AG04449 (cell line): ENCODE data around the gene CCDC154.
"Not testable (repeated sequence)": the region's sequence is repeated elsewhere in the genome, so short reads cannot be mapped to it uniquely, and the experiment has no call there.

Experiments
- CTCF ChIA-PET: fragments of 350-600 bp; formaldehyde crosslinking; extraction: SDS; loops from one replicate; lab custom pipeline; 2021; ENCODE audit warnings: antibody characterized with exemption; lab: Yijun Ruan, JAX
- POLR2A ChIA-PET: fragments of 400-600, 350-600 bp; formaldehyde crosslinking; extraction: SDS; loops from one replicate; lab custom pipeline; 2020; ENCODE audit warnings: antibody characterized with exemption, inconsistent platforms; lab: Yijun Ruan, JAX
- DNase-seq: peaks from one replicate; pipeline ENCODE4 v3.0.0-alpha.2; 2010; ENCODE audit warnings: low read depth, low spot score
- H3K4me3 ChIP-seq: 2 replicates; pipeline ENCODE4 v1.5.1; 2011; ENCODE audit warnings: low read depth, mild to moderate bottlenecking, control low read depth, low read length
- CTCF ChIP-seq: IDR thresholded peaks from one replicate; pipeline ENCODE4 v1.5.1; 2011; ENCODE audit warnings: mild to moderate bottlenecking, moderate library complexity, low read length, control low read depth, inconsistent platforms; ENCODE audit not compliant: insufficient read depth; ENCODE audit errors: missing control alignments

CCDC154 gene

DNA sequence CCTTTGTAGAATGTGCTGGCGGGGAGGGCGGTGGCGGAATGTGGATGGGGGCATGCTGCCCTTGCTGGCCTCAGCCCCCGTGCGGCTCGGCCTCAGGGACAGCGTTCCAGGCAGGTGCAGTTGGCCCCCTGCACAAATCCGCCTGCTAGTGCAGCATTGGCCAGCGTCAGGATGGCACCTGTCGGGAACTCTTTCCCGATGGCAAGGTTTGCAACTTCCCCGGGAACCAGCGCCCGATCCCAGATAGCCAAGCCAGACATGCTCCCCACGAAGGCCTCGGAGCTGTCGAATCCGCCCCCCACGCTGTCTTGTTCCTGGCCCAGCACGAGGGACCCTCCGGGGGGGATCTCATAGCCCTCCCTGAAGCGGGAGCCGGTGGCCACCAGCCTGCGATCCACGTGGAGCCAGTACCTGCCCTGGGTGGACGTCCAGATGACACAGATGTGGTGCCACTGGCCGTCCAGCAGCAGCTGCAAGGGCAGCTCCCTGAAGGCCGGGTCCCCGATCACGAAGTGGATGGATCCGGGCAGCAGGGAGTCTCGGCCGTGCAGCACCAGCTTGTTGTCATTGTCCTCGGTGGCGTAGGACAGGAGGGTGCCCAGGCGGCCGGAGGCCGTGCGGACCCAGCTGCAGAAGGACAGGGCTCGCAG is 41.6 kb upstream of the CCDC154 start:
- no peak overlapping the region for H3K4me3 ChIP-seq
- DNase-seq, result no peak
- ChIA-PET POLR2A (no interaction called here), CTCF (no interaction called here)
- no peak for TF ChIP-seq CTCF

- POLR2A ChIA-PET, result no interaction called here
- CTCF ChIA-PET, result interaction anchor here (1.9 kb wide), 1 partner anchor 12 kb away, joined by 5 read pairs; no protein-coding TSS in a partner anchor
- no peak for DNase-seq
- no peak for TF ChIP-seq CTCF
- no peak overlapping the region for H3K4me3 ChIP-seq
Measured at GRCh38 chr16:1481906-1482835, 37.8 kb upstream of the CCDC154 start.

DNA sequence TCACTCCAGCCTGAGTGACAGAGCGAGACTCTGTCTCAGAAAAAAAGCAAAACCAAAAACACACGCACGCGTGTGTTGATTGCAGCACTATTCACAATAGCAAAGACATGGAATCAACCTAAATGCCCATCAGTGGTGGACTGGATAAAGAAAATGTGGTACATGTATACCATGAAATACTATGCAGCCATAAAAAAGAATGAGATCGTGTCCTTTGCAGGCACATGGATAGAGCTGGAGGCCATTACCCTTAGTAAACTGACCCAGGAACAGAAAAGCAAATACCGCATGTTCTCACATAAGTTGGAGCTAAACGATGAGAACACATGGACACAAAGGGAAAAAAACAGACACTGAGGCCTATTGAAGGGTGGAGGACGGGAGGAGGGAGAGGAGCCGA is 34.6 kb upstream of the CCDC154 start:
- DNase-seq, POLR2A ChIA-PET, CTCF ChIA-PET, H3K4me3 ChIP-seq: not testable (repeated sequence)

DNA sequence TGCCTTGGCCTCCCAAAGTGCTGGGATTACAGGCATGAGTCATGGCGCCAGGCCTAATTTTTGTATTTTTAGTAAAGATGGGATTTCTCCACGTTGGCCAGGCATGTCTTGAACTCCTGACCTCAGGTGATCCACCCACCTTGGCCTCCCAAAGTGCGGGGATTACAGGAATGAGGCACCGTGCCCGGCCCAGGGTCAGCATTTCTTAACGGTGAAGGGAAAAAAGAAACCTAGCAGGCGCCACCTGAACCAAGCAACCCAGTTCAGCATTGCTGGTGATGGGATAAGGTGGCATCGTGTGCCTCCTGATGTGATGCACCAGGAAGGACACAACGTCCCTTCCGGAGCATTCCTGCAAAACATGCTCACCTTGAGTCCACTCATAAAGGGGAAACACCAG is 32.7 kb upstream of the CCDC154 start:
- no peak overlapping the region for H3K4me3 ChIP-seq
- CTCF ChIA-PET, result no interaction called here
- POLR2A ChIA-PET, result no interaction called here
- DNase-seq, result no peak
- no peak for TF ChIP-seq CTCF

- no peak for TF ChIP-seq CTCF
- peak overlapping the region; percentile 74 for H3K4me3 ChIP-seq
- POLR2A ChIA-PET, result interaction anchor here (0.7 kb wide), 1 partner anchor 19 kb away, joined by 3 read pairs; no protein-coding TSS in a partner anchor
- CTCF ChIA-PET, result interaction anchor here (1.3 kb wide), 1 partner anchor 18 kb away, joined by 4 read pairs; no protein-coding TSS in a partner anchor
- no peak for DNase-seq
Measured at GRCh38 chr16:1475552-1476114, 31.3 kb upstream of the CCDC154 start.

DNA sequence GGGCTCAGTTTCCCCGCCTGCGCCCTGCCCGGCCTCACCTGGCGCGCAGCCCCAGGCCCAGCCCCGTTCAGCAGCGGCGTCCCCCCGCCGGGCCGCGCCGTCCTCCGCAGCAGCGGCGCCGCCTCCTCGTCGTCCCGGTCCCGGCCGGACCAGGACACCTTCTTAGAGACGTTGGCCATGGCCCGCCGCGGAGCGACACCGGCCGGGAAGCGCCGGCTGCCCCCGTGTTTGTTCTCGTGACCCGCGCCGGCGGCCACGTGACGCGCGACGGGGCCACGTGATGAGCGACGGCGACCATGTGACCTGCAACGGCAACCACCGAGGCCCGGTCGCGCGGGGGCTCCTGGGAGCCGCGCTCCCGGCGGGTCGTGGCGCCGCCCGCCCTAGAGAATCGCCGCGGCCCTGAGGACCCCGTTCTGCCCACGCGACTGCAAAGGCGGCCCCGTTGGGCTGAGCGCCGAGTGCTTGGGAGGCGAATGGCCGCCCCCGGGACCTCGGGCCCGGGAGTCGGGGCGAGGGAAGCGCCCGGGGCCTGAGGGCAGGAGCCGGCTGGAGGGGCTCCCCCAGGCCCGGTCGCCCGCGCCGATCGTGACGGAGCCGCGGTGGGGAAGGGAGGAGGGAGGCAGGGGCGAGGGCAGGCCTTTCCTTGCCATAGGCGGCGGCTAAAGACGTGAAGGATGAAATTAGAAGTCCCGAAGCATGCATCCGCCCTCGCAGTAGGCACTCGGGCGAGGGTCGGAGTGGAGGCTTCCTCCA is 30.6 kb upstream of the CCDC154 start, which contains the start of gene CLCN7:
TSS of gene CLCN7 (minus strand) at position 233 of the 756 bp plus-strand sequence. CDS start at position 179, 54 bp downstream.
- CTCF ChIA-PET, result interaction anchor here (1.3 kb wide), 1 partner anchor 19 kb away, joined by 4 read pairs; no protein-coding TSS in a partner anchor
- no peak for DNase-seq
- peak within 1 kb of the TSS; percentile 74 for H3K4me3 ChIP-seq
- POLR2A ChIA-PET, result no interaction called here
- no peak for TF ChIP-seq CTCF
